K562 (cell line): Measurements from ENCODE around the gene MVK. TPM values are rescaled to one million over a fixed set of nuclear protein-coding genes. Genes with fewer than 3 reads are reported as not detected.
A peak's percentile ranks its signal among the peaks of the same experiment; 100 is the strongest.

Source experiments
- ATAC-seq: fragments of 200-7000 bp; cut with Tn5 transposase; 3 replicates; pipeline ENCODE4 v1.9.1; 2020; ENCODE audit warnings: moderate library complexity
- BruUV-seq: library from RNA; stranded (reverse); fragments of 400-500 nt; replicated peaks from 2 replicates; lab custom pipeline; 2021; lab: Mats Ljungman, UMichigan
- CTCF ChIA-PET: fragments of 300-600 bp; formaldehyde crosslinking; extraction: SDS; loops from one replicate; lab custom pipeline; 2021; ENCODE audit warnings: low intra/inter-chr PET ratio; lab: Yijun Ruan, JAX
- POLR2A ChIA-PET: fragments of 300-600, 350-650 bp; sonication (Branson Sonifier 250); formaldehyde crosslinking; extraction: SDS; loops from one replicate; lab custom pipeline; 2021; ENCODE audit warnings: antibody characterized with exemption, inconsistent platforms; lab: Yijun Ruan, JAX
- DNase-seq, 4 experiments: peaks; one replicate each; pipeline versions ENCODE4 v3.0.0 to v3.0.0-alpha.2; 2011 to 2018; ENCODE audit warnings: low spot score in 3 of 4, mixed read lengths in 3 of 4; ENCODE audit errors: extremely low read depth in 1 of 4
- FAIRE-seq: peaks from 2 replicates; lab custom pipeline; 2011; peaks lifted over from hg19 to GRCh38; lab: Jason Lieb, UNC
- H2AFZ ChIP-seq: 2 replicates; pipeline ENCODE4 v1.6.0; 2011; ENCODE audit warnings: low read depth, low read length, control low read depth, inconsistent platforms
- H3K27ac ChIP-seq: fragments of 200-600 bp; 3 replicates; pipeline ENCODE4 v1.8.0; 2011; ENCODE audit warnings: low read depth, mild to moderate bottlenecking, control low read depth, inconsistent platforms, low read length, moderate library complexity, mixed read lengths; ENCODE audit errors: extremely low read depth
- H3K27me3 ChIP-seq, 2 experiments: fragments of 300-600 bp in 1 of 2; 2 replicates in 1 of 2; 3 replicates in 1 of 2; pipeline versions ENCODE4 v1.6.0 to v1.8.0; 2011; ENCODE audit warnings: inconsistent platforms in 2 of 2, low read length in 2 of 2, mild to moderate bottlenecking in 1 of 2, mixed read lengths in 1 of 2, moderate library complexity in 1 of 2; ENCODE audit not compliant: control insufficient read depth in 2 of 2, insufficient read depth in 2 of 2
- H3K36me3 ChIP-seq: fragments of 300-600 bp; 3 replicates; pipeline ENCODE4 v1.8.0; 2011; ENCODE audit warnings: mild to moderate bottlenecking, low read length, inconsistent platforms; ENCODE audit not compliant: control insufficient read depth, insufficient read depth
- H3K4me1 ChIP-seq, 2 experiments: fragments of 200-600 bp in 1 of 2; replicated peaks in 1 of 2; 2 replicates in 1 of 2; 3 replicates in 1 of 2; pipeline versions ENCODE4 v1.5.1 to v1.8.0; 2011; ENCODE audit warnings: inconsistent platforms in 2 of 2, low read length in 2 of 2, mild to moderate bottlenecking in 1 of 2, mixed read lengths in 1 of 2, moderate library complexity in 1 of 2; ENCODE audit not compliant: control insufficient read depth in 2 of 2, insufficient read depth in 2 of 2
- H3K4me2 ChIP-seq: 2 replicates; pipeline ENCODE4 v1.6.1; 2011; ENCODE audit warnings: low read length, control low read depth, inconsistent platforms, mixed read lengths; ENCODE audit not compliant: insufficient read depth
- H3K4me3 ChIP-seq: fragments of 200-600 bp; sonication (generic), shearing (Covaris generic); 2 replicates; pipeline ENCODE4 v1.5.1; 2016; ENCODE audit warnings: control low read depth, inconsistent platforms
- H3K79me2 ChIP-seq: fragments of 200-600 bp; 3 replicates; pipeline ENCODE4 v1.8.0; 2011; ENCODE audit warnings: low read length, inconsistent platforms; ENCODE audit not compliant: control insufficient read depth, insufficient read depth
- H3K9ac ChIP-seq, 2 experiments: 2 replicates each; pipeline versions ENCODE4 v1.6.0 to v1.6.1; 2011; ENCODE audit warnings: low read depth in 2 of 2, low read length in 2 of 2, control low read depth in 1 of 2, inconsistent platforms in 1 of 2, mild to moderate bottlenecking in 1 of 2, mixed read lengths in 1 of 2; ENCODE audit not compliant: insufficient read depth in 1 of 2
- H3K9me1 ChIP-seq: one replicate; pipeline ENCODE4 v1.6.0; 2011; ENCODE audit warnings: inconsistent platforms, mild to moderate bottlenecking, low read length, moderate library complexity; ENCODE audit not compliant: control insufficient read depth, insufficient read depth
- H3K9me3 ChIP-seq: replicated peaks from 2 replicates; pipeline ENCODE4 v1.5.1; 2011; ENCODE audit warnings: low read depth, low read length, inconsistent platforms; ENCODE audit not compliant: control insufficient read depth, insufficient read depth
- H4K20me1 ChIP-seq: replicated peaks from 2 replicates; pipeline ENCODE4 v1.6.1; 2011; ENCODE audit warnings: low read length, inconsistent platforms, mixed read lengths; ENCODE audit not compliant: control insufficient read depth, insufficient read depth
- IFI16 ChIP-seq: fragments of 250-450 bp; sonication (Bioruptor Pico); IDR thresholded peaks from 2 replicates; pipeline ENCODE4 v2.1.2; 2022; ENCODE audit warnings: mild to moderate bottlenecking, inconsistent platforms
- PHTF2 ChIP-seq: fragments of 250-450 bp; sonication (Bioruptor Pico); IDR thresholded peaks from 2 replicates; pipeline ENCODE4 v1.5.0; 2021; ENCODE audit warnings: mild to moderate bottlenecking
- WGBS: fragments of 100-300 bp; shearing (Covaris generic); methylation state at CpG from one replicate; pipeline ENCODE4 v1.1.6; 2016; ENCODE audit warnings: low coverage, mixed read lengths; ENCODE audit not compliant: insufficient coverage; ENCODE audit errors: missing lambda C conversion rate; 5-methylcytosine and 5-hydroxymethylcytosine counted together
- in situ Hi-C: fragments of 300-500 bp; cut with MboI; formaldehyde crosslinking; loops from 4 replicates; pipeline ENCODE4 v1.15.0; 2018; ENCODE audit warnings: inconsistent platforms, mixed read lengths
- intact Hi-C: fragments of 100-400 bp; cut with micrococcal nuclease; formaldehyde crosslinking; loops from 2 replicates; pipeline ENCODE4 v1.14.2; 2022
- polyA plus RNA-seq, 8 experiments: library from polyadenylated mRNA; depleted of rRNA in 4 of 8; stranded (reverse) in 5 of 8; unstranded in 3 of 8; fragments of >200 nt; fragmentation: Nextera tagmentation in 2 of 8; fragmentation: Illumina TruSeq in 1 of 8; extraction: Ambion mirVana in 2 of 8; extraction: Trizol in 1 of 8; gene quantifications; 2 replicates each; pipeline versions ENCODE4 v1.2.1 to v1.2.3, GENCODE V29; 2011 to 2014; ENCODE audit warnings: inconsistent platforms in 1 of 8, missing spikeins in 1 of 8
- total RNA-seq, 7 experiments: library from RNA; depleted of rRNA in 6 of 7; stranded (reverse); fragments of >200 nt in 6 of 7; fragmentation: Illumina TruSeq in 2 of 7; extraction: Trizol in 2 of 7; gene quantifications; 2 replicates each; pipeline versions ENCODE4 v1.2.1 to v1.2.3, GENCODE V29; 2011 to 2021; ENCODE audit warnings: low replicate concordance in 1 of 7
- TF ChIP-seq, protein P1 (sequence below), 2 experiments: IDR thresholded peaks in 1 of 2; conservative IDR thresholded peaks in 1 of 2; 2 replicates each; pipeline ENCODE4 v1.6.1; 2016; ENCODE audit warnings: low read depth in 2 of 2, mild to moderate bottlenecking in 1 of 2, missing compliant biosample characterization in 1 of 2, missing genetic modification characterization in 1 of 2, moderate library complexity in 1 of 2

MVK gene
- total and polyA plus RNA-seq, 9 of the 15 experiments (the other 6 are each of a cell fraction or from before 2014, with no cell fraction given) = 0.41 to 33.6 (median 18.8) TPM

DNA sequence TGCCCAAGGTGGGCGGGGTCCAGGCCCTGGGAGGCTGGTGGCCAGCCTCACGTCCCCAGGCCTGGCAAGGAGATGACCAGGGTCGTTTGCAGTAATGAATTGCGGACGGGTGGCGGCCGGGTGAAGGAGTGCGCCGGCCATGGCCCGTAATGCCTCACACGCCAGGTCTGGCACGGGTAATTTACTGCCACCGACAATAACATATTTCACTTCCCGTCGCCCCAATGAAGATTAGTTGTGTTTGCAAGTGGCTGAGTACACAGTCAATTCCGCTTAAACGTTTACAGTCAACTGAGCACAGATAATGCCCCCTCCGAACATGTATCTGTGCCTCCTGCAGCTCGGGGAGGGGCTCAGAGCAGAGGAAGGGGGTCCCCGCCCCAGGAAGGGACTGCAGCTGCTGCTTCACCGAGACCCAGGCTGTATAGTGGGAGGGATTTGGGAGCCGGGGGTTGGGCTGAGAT, 48.3 kb downstream of the MVK start:
- Histone ChIP-seq H3K27ac (no peak overlapping the region), H3K79me2 (no peaks in the 10 kb centered on the region), H2AFZ (no peak overlapping the region), H3K27me3 (peaks cover 27 to 60% of the 10 kb centered on the region in 2 experiments; a peak in 4 of 5 replicates), H3K9me3 (no peaks in the 10 kb centered on the region), H3K9me1 (no peaks in the 10 kb centered on the region), H3K9ac (no peak overlapping the region), H3K36me3 (no peaks in the 10 kb centered on the region), H3K4me3 (no peak overlapping the region), H4K20me1 (peaks cover 14% of the 10 kb centered on the region; the same call in 1 of the 2 replicates), H3K4me1 (peaks cover 0 to 3% of the 10 kb centered on the region in 2 experiments; a peak in 1 of 5 replicates), H3K4me2 (no peak overlapping the region)
- no TSS peak for BruUV-seq
- CTCF ChIA-PET = no interaction called here
- no peak for DNase-seq
- no peak for ATAC-seq
- TF ChIP-seq PHTF2 (CRISPR knock-in tag) (no peak), IFI16 (no peak)
- TF ChIP-seq, protein P1, sequence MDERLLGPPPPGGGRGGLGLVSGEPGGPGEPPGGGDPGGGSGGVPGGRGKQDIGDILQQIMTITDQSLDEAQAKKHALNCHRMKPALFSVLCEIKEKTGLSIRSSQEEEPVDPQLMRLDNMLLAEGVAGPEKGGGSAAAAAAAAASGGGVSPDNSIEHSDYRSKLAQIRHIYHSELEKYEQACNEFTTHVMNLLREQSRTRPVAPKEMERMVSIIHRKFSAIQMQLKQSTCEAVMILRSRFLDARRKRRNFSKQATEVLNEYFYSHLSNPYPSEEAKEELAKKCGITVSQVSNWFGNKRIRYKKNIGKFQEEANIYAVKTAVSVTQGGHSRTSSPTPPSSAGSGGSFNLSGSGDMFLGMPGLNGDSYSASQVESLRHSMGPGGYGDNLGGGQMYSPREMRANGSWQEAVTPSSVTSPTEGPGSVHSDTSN (CRISPR knock-in tag; IDR thresholded peaks at IDR 0.05; ENCODE audit: low read depth) = no peak
- TF ChIP-seq, protein P1 (tag; conservative IDR thresholded peaks at IDR 0.05; ENCODE audit: low read depth) = 0 out of 2 replicates have a peak, but pooled peaks have one; percentile 18
- in situ Hi-C loops = no loop called here
- intact Hi-C loops = no loop called here
- 4% methylated on average over 22 of the region's 22 CpGs for WGBS
- no peak for FAIRE-seq
- POLR2A ChIA-PET = interaction anchor here (1.6 kb wide), 1 partner anchor 35 kb away, joined by 3 read pairs; no protein-coding TSS in a partner anchor
